GM23338 (cell line): ENCODE data around the gene ZNF292. TPM values are rescaled to one million over a fixed set of nuclear protein-coding genes. Genes with fewer than 3 reads are reported as not detected.

Experiments used
- ATAC-seq: fragments of 200-7000 bp; cut with Tn5 transposase; 3 replicates; pipeline ENCODE4 v1.9.1; 2020
- DNase-seq: peaks from one replicate; pipeline ENCODE4 v3.0.0-alpha.2; 2015; ENCODE audit warnings: low spot score
- H2AFZ ChIP-seq: fragments of 200-600 bp; sonication (generic); 2 replicates; pipeline ENCODE4 v1.8.0; 2016; ENCODE audit warnings: antibody characterized with exemption, mild to moderate bottlenecking, moderate library complexity
- H3F3A ChIP-seq: fragments of 200-600 bp; sonication (generic); replicated peaks from 2 replicates; pipeline ENCODE4 v1.8.0; 2017; ENCODE audit warnings: antibody characterized with exemption, mixed run types, low read depth
- H3K27ac ChIP-seq: fragments of 200-600 bp; sonication (generic); 2 replicates; pipeline ENCODE4 v1.6.1; 2016; ENCODE audit warnings: low read depth
- H3K27me3 ChIP-seq: fragments of 200-600 bp; sonication (generic); 2 replicates; pipeline ENCODE4 v1.8.0; 2016; ENCODE audit warnings: mild to moderate bottlenecking, mixed run types, moderate library complexity; ENCODE audit not compliant: insufficient read depth
- H3K36me3 ChIP-seq: fragments of 200-600 bp; sonication (generic); 2 replicates; pipeline ENCODE4 v1.8.0; 2016; ENCODE audit warnings: mild to moderate bottlenecking; ENCODE audit not compliant: insufficient read depth
- H3K4me1 ChIP-seq: fragments of 200-600 bp; sonication (generic); 2 replicates; pipeline ENCODE4 v1.8.0; 2016; ENCODE audit warnings: mild to moderate bottlenecking, moderate library complexity; ENCODE audit not compliant: insufficient read depth
- H3K4me2 ChIP-seq: fragments of 200-600 bp; sonication (generic); 2 replicates; pipeline ENCODE4 v1.7.1; 2017; ENCODE audit warnings: mixed run types
- H3K4me3 ChIP-seq: fragments of 200-600 bp; sonication (generic); 2 replicates; pipeline ENCODE4 v1.6.1; 2016; ENCODE audit warnings: mixed run types
- H3K79me2 ChIP-seq: fragments of 200-600 bp; sonication (generic); replicated peaks from 2 replicates; pipeline ENCODE4 v1.8.0; 2017; ENCODE audit warnings: mild to moderate bottlenecking; ENCODE audit not compliant: insufficient read depth
- H3K9me2 ChIP-seq: fragments of 200-600 bp; sonication (generic); 2 replicates; pipeline ENCODE4 v1.8.0; 2017; ENCODE audit not compliant: insufficient read depth
- H4K20me1 ChIP-seq: fragments of 200-600 bp; sonication (generic); replicated peaks from 2 replicates; pipeline ENCODE4 v1.8.0; 2017; ENCODE audit warnings: mild to moderate bottlenecking; ENCODE audit not compliant: insufficient read depth
- H3K27ac Mint-ChIP-seq: 2 replicates; pipeline ENCODE4 v1.8.0; 2020; ENCODE audit warnings: inconsistent platforms, mild to moderate bottlenecking, moderate library complexity, mixed read lengths
- H3K27me3 Mint-ChIP-seq: 3 replicates; pipeline ENCODE4 v1.8.0; 2022; ENCODE audit warnings: low read depth, mild to moderate bottlenecking, moderate library complexity, mixed read lengths, inconsistent platforms; ENCODE audit not compliant: insufficient read depth, poor library complexity
- H3K36me3 Mint-ChIP-seq: 3 replicates; pipeline ENCODE4 v1.8.0; 2021; ENCODE audit warnings: low read depth, mild to moderate bottlenecking, inconsistent platforms, moderate library complexity, mixed read lengths
- H3K4me1 Mint-ChIP-seq: 3 replicates; pipeline ENCODE4 v1.8.0; 2020; ENCODE audit warnings: mild to moderate bottlenecking, inconsistent platforms, mixed read lengths
- H3K4me3 Mint-ChIP-seq: 3 replicates; pipeline ENCODE4 v1.8.0; 2021; ENCODE audit warnings: moderate library complexity, mild to moderate bottlenecking, inconsistent platforms, mixed read lengths
- H3K9me3 Mint-ChIP-seq: 3 replicates; pipeline ENCODE4 v1.8.0; 2020; ENCODE audit warnings: moderate library complexity, mild to moderate bottlenecking, inconsistent platforms, mixed read lengths
- CREB1 ChIP-seq: fragments of 250-450 bp; sonication (Bioruptor Pico); IDR thresholded peaks from 2 replicates; pipeline ENCODE4 v1.5.0; 2020; ENCODE audit warnings: low read depth, mild to moderate bottlenecking, moderate library complexity
- EZH2 ChIP-seq: fragments of 200-600 bp; sonication (generic); IDR thresholded peaks from one replicate; pipeline ENCODE4 v1.8.0; 2017; ENCODE audit warnings: antibody characterized with exemption, mild to moderate bottlenecking, low read depth; ENCODE audit not compliant: unreplicated experiment
- JUNB ChIP-seq: IDR thresholded peaks from one replicate; pipeline ENCODE4 v1.6.1; 2016; ENCODE audit warnings: antibody characterized with exemption; ENCODE audit not compliant: unreplicated experiment
- NANOG ChIP-seq: IDR thresholded peaks from 2 replicates; pipeline ENCODE4 v1.6.1; 2016; ENCODE audit warnings: antibody characterized with exemption, borderline replicate concordance
- REST ChIP-seq: IDR thresholded peaks from one replicate; pipeline ENCODE4 v1.6.1; 2018; ENCODE audit warnings: antibody characterized with exemption; ENCODE audit not compliant: unreplicated experiment
- STAT1 ChIP-seq: IDR thresholded peaks from one replicate; pipeline ENCODE4 v1.6.1; 2016; ENCODE audit warnings: antibody characterized with exemption; ENCODE audit not compliant: unreplicated experiment
- ZNF114 ChIP-seq: fragments of 250-450 bp; sonication (Bioruptor Pico); IDR thresholded peaks from 2 replicates; pipeline ENCODE4 v1.5.0; 2020; ENCODE audit warnings: mild to moderate bottlenecking, moderate library complexity
- ZNF462 ChIP-seq: fragments of 250-450 bp; sonication (Bioruptor Pico); IDR thresholded peaks from 2 replicates; pipeline ENCODE4 v1.5.0; 2020; ENCODE audit warnings: mild to moderate bottlenecking, moderate library complexity
- polyA plus RNA-seq: library from polyadenylated mRNA; unstranded; fragments of >200 nt; fragmentation: Nextera tagmentation; extraction: Ambion mirVana; gene quantifications from 2 replicates; pipeline ENCODE4 v1.2.1, GENCODE V29; 2016
- total RNA-seq: library from RNA; depleted of rRNA; stranded (reverse); fragments of >200 nt; shearing (Covaris generic); gene quantifications from 2 replicates; pipeline ENCODE4 v1.2.3, GENCODE V29; 2014
- TF ChIP-seq, protein P1 (sequence below), 2 experiments: fragments of 200-600 bp in 1 of 2; sonication (generic) in 1 of 2; conservative IDR thresholded peaks; 2 replicates each; pipeline versions ENCODE4 v1.5.1 to v1.6.1; 2016 to 2017; ENCODE audit warnings: antibody characterized with exemption in 2 of 2, low read depth in 2 of 2, mild to moderate bottlenecking in 2 of 2, moderate library complexity in 1 of 2

Gene ZNF292
- total and polyA plus RNA-seq, 2 experiments from 2014 or later = 45.7 to 67.9 TPM

DNA sequence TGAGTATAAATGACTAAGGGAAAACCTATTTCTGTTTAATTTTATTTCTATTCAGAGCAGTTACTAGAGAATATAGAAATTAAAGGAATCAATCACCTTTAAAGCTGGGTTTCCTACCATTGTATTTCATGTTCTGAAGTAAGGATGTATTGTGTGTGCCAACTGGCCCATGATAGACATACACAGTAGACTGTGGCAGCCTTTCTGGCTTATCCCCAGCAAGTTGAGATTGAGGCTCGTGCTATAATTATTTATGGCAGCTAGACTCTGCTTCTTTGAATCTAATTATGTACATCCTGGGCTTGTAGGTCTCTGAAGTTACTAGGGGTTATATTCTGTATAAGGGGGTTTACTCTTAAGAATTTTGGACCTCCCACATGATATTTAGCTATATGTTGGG lies 44.4 kb downstream of the ZNF292 start:
- TF ChIP-seq REST (no peak), JUNB (no peak), NANOG (no peak), ZNF462 (CRISPR knock-in tag) (no peak), EZH2 (no peak), CREB1 (no peak), ZNF114 (CRISPR knock-in tag) (no peak), STAT1 (no peak)
- TF ChIP-seq, protein P1, sequence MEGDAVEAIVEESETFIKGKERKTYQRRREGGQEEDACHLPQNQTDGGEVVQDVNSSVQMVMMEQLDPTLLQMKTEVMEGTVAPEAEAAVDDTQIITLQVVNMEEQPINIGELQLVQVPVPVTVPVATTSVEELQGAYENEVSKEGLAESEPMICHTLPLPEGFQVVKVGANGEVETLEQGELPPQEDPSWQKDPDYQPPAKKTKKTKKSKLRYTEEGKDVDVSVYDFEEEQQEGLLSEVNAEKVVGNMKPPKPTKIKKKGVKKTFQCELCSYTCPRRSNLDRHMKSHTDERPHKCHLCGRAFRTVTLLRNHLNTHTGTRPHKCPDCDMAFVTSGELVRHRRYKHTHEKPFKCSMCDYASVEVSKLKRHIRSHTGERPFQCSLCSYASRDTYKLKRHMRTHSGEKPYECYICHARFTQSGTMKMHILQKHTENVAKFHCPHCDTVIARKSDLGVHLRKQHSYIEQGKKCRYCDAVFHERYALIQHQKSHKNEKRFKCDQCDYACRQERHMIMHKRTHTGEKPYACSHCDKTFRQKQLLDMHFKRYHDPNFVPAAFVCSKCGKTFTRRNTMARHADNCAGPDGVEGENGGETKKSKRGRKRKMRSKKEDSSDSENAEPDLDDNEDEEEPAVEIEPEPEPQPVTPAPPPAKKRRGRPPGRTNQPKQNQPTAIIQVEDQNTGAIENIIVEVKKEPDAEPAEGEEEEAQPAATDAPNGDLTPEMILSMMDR (conservative IDR thresholded peaks at IDR 0.05; ENCODE audit: low read depth in 2 of 2) = no peak
- peaks cover 1% of the 10 kb centered on the region for H3K27me3 Mint-ChIP-seq
- no peaks in the 10 kb centered on the region for H3K27me3 ChIP-seq
- peaks cover 100% of the 10 kb centered on the region for H3K79me2 ChIP-seq
- ATAC-seq (no peak), DNase-seq (no peak)
- H3K36me3 ChIP-seq = no peaks in the 10 kb centered on the region
- no peaks in the 10 kb centered on the region for H3K9me3 Mint-ChIP-seq
- H4K20me1 ChIP-seq = peaks cover 37% of the 10 kb centered on the region
- no peak overlapping the region for H3K27ac Mint-ChIP-seq
- no peak overlapping the region for H3K4me2 ChIP-seq
- H3K9me2 ChIP-seq = no peaks in the 10 kb centered on the region
- no peak overlapping the region for H3K4me3 Mint-ChIP-seq
- H3K4me1 ChIP-seq = peaks cover 33% of the 10 kb centered on the region
- H3K4me1 Mint-ChIP-seq = peaks cover 15% of the 10 kb centered on the region
- H3K27ac ChIP-seq = no peak overlapping the region
- no peaks in the 10 kb centered on the region for H3F3A ChIP-seq
- no peak overlapping the region for H2AFZ ChIP-seq
- no peaks in the 10 kb centered on the region; the same call in 2 of the 3 replicates for H3K36me3 Mint-ChIP-seq
- H3K4me3 ChIP-seq = no peak overlapping the region
